ENCODE data around the gene ATP1B1. TPM values are rescaled to one million over a fixed set of nuclear protein-coding genes. Genes with fewer than 3 reads are reported as not detected.

Gene ATP1B1
- total and polyA plus RNA-seq, 2 donors (not counting 1 experiment from before 2014, with no cell fraction given) = 1.4 to 1.7 TPM

- intact Hi-C loops (cut with micrococcal nuclease) = loop anchor here (1.0 kb wide), 1 partner anchor 8 kb away; no protein-coding TSS in a partner anchor
- H3K27ac Mint-ChIP-seq = peak overlapping the region; percentile 39
- CTCF ChIA-PET = no interaction called here
- H2AFZ ChIP-seq (ENCODE audit: insufficient read depth, low read depth, low read length, poor library complexity, severe bottlenecking) = peak overlapping the region; percentile 40
- no peak overlapping the region for H3K27ac ChIP-seq (ENCODE audit: low read length in 2 of 2)
- peak overlapping the region; percentile 39 for H3K4me2 ChIP-seq (replicated peaks; ENCODE audit: low read depth, low read length, poor library complexity, severe bottlenecking)
- ATAC-seq (ENCODE audit: low read depth) (peak; percentile 66), DNase-seq (peak; percentile 33)
- H3K9me3 Mint-ChIP-seq (ENCODE audit: insufficient read depth) = no peaks in the 10 kb centered on the region
- peaks cover 6% of the 10 kb centered on the region for H3K4me1 Mint-ChIP-seq
- POLR2A ChIA-PET = no interaction called here
- H3K4me3 Mint-ChIP-seq = peak overlapping the region; percentile 56
- 78% methylated on average over 11 of the region's 14 CpGs for WGBS (ENCODE audit: insufficient coverage)
- H3K36me3 ChIP-seq (replicated peaks in 1 of 2; ENCODE audit: control extremely low read depth in 1 of 2, control insufficient read depth in 1 of 2, extremely low read depth in 1 of 2, insufficient read depth in 2 of 2, low read length in 1 of 2) = no peaks in the 10 kb centered on the region
- TF ChIP-seq EZH2 (IDR thresholded peaks at IDR 0.05; ENCODE audit: borderline replicate concordance, insufficient read depth, low read depth, low read length, poor library complexity, severe bottlenecking) (no peak), CTCF (IDR thresholded peaks at IDR 0.05) (no peak)
- peak overlapping the region in 4 of 5 experiments; percentile 13 to 46 (median 26) for H3K4me3 ChIP-seq (ENCODE audit: control extremely low read depth in 1 of 5, extremely low read depth in 1 of 5, insufficient read depth in 1 of 5, low read depth in 2 of 5, low read length in 4 of 5)
- peaks cover 0 to 9% (median 2%) of the 10 kb centered on the region in 4 experiments for H3K27me3 ChIP-seq (replicated peaks in 1 of 4; ENCODE audit: control extremely low read depth in 1 of 4, control insufficient read depth in 3 of 4, insufficient read depth in 4 of 4, low read length in 3 of 4)
- peaks cover 0 to 10% of the 10 kb centered on the region in 2 donors for H3K4me1 ChIP-seq (ENCODE audit: control insufficient read depth in 2 of 2, insufficient read depth in 2 of 2, low read length in 2 of 2)
- peaks cover 5% of the 10 kb centered on the region for H3K27me3 Mint-ChIP-seq
- H3K79me2 ChIP-seq (ENCODE audit: control insufficient read depth, insufficient read depth, low read length) = no peaks in the 10 kb centered on the region
- H3K9me3 ChIP-seq (ENCODE audit: control extremely low read depth in 1 of 3, control insufficient read depth in 2 of 3, insufficient read depth in 1 of 3, low read length in 2 of 3) = no peaks in the 10 kb centered on the region
- peak overlapping the region; percentile 42 for H3K9ac ChIP-seq (ENCODE audit: low read length)
- H4K20me1 ChIP-seq (ENCODE audit: control insufficient read depth, insufficient read depth, low read length, poor library complexity, severe bottlenecking) = no peaks in the 10 kb centered on the region
These were observed 9.5 kb downstream of the ATP1B1 start for GRCh38 chr1:169115891-169116585.

- no peak overlapping the region for H3K27ac ChIP-seq (ENCODE audit: low read length in 2 of 2)
- ATAC-seq (ENCODE audit: low read depth) = no peak
- WGBS (ENCODE audit: insufficient coverage) = no CpG with 5 or more reads among the region's 2 CpGs
- peaks cover 0 to 10% of the 10 kb centered on the region in 2 donors for H3K4me1 ChIP-seq (ENCODE audit: control insufficient read depth in 2 of 2, insufficient read depth in 2 of 2, low read length in 2 of 2)
- TF ChIP-seq CTCF (IDR thresholded peaks at IDR 0.05) (no peak), EZH2 (IDR thresholded peaks at IDR 0.05; ENCODE audit: borderline replicate concordance, insufficient read depth, low read depth, low read length, poor library complexity, severe bottlenecking) (no peak)
- no peak overlapping the region for H3K9ac ChIP-seq (ENCODE audit: low read length)
- H3K36me3 ChIP-seq (replicated peaks in 1 of 2; ENCODE audit: control extremely low read depth in 1 of 2, control insufficient read depth in 1 of 2, extremely low read depth in 1 of 2, insufficient read depth in 2 of 2, low read length in 1 of 2) = no peaks in the 10 kb centered on the region
- no peak overlapping the region for H2AFZ ChIP-seq (ENCODE audit: insufficient read depth, low read depth, low read length, poor library complexity, severe bottlenecking)
- ChIA-PET CTCF (interaction anchor here (0.7 kb wide), 1 partner anchor 52 kb away, joined by 3 read pairs; no protein-coding TSS in a partner anchor), POLR2A (no interaction called here)
- no peaks in the 10 kb centered on the region for H3K79me2 ChIP-seq (ENCODE audit: control insufficient read depth, insufficient read depth, low read length)
- H3K27ac Mint-ChIP-seq = no peak overlapping the region
- no peaks in the 10 kb centered on the region for H4K20me1 ChIP-seq (ENCODE audit: control insufficient read depth, insufficient read depth, low read length, poor library complexity, severe bottlenecking)
- H3K4me3 ChIP-seq (ENCODE audit: control extremely low read depth in 1 of 5, extremely low read depth in 1 of 5, insufficient read depth in 1 of 5, low read depth in 2 of 5, low read length in 4 of 5) = no peak overlapping the region
- H3K27me3 ChIP-seq (replicated peaks in 1 of 4; ENCODE audit: control extremely low read depth in 1 of 4, control insufficient read depth in 3 of 4, insufficient read depth in 4 of 4, low read length in 3 of 4) = peaks cover 0 to 6% (median 0%) of the 10 kb centered on the region in 4 experiments
- intact Hi-C loops (cut with micrococcal nuclease) = no loop called here
- peaks cover 4% of the 10 kb centered on the region for H3K27me3 Mint-ChIP-seq
- no peak overlapping the region for H3K4me3 Mint-ChIP-seq
- H3K4me1 Mint-ChIP-seq = peaks cover 6% of the 10 kb centered on the region
- DNase-seq = no peak
- H3K4me2 ChIP-seq (replicated peaks; ENCODE audit: low read depth, low read length, poor library complexity, severe bottlenecking) = no peak overlapping the region
- H3K9me3 ChIP-seq (ENCODE audit: control extremely low read depth in 1 of 3, control insufficient read depth in 2 of 3, insufficient read depth in 1 of 3, low read length in 2 of 3) = no peaks in the 10 kb centered on the region
- no peaks in the 10 kb centered on the region for H3K9me3 Mint-ChIP-seq (ENCODE audit: insufficient read depth)
These were observed 10.5 kb downstream of the ATP1B1 start for GRCh38 chr1:169117014-169117413.
